ENCODE data around the gene AWAT2.

The AWAT2 gene, protein sequence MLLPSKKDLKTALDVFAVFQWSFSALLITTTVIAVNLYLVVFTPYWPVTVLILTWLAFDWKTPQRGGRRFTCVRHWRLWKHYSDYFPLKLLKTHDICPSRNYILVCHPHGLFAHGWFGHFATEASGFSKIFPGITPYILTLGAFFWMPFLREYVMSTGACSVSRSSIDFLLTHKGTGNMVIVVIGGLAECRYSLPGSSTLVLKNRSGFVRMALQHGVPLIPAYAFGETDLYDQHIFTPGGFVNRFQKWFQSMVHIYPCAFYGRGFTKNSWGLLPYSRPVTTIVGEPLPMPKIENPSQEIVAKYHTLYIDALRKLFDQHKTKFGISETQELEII

GRCh38 chrX:70049925-70050324 is at the start of gene AWAT2:
TSS of gene AWAT2 (minus strand) at chrX:70049938. CDS start at chrX:70049932, 6 bp downstream.
- no peak for DNase-seq

- DNase-seq = peak; percentile 1
Measured at GRCh38 chrX:70096052-70096451, 46.3 kb upstream of the AWAT2 start.

DNA sequence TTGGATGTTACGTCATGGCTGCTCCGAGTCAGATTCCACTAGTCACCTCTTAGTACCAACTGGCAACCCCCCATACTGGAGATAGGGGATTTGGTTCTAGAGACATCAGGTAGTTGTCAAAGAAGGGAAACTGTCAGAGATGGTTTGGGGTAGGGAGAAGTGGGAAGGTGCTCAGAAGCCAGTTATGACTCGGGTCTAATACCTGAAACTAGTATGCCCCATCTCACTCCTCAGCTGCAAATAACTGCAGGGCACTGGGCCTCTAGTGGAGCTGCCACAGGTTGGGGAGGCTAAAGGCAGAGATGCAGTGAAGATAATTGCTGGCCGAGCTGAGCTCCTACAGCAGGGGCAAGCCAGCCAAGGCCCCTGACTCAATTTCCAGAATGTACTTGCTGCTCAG is 42.5 kb upstream of the AWAT2 start:
- DNase-seq = no peak

DNA sequence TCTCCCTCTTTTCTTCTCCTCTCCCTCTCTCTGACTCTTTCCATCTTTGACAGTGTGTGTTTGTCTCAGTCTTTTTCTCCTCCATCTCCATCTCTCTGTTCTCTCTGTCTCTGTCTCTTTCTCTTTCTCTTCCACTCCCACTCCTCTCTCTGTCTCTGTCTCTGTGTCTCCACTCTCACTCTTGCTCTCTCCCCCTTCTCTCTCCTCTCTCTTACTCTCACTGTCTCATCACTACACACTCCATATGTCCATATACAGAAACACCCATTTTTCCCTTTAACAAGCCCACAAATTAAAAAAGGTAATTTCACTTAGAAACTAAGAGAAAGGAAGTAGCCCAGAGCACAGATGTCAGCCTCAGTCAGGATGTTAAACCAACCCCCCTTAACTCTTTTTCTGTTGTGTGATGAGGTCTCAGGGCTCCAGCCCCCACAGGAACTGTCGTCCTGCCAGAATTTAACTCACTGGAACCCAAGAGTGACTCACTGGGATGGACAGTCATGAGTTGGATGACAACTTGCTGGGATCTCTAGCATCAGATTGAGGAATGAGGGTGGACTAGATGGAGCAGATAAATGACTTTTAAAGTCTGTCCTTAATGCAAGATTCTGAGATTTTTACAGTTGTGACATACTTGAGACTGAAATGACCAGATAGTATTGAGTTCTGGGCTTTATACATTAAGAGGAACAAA is 40.0 kb upstream of the AWAT2 start:
- DNase-seq = no peak

GRCh38 chrX:70088751-70089150 is 39.0 kb upstream of the AWAT2 start:
- no peak for DNase-seq

- DNase-seq = peak; percentile 35
Measured at GRCh38 chrX:70087857-70088630, 38.3 kb upstream of the AWAT2 start.

- no peak for DNase-seq
Measured at GRCh38 chrX:70084592-70085240, 35.0 kb upstream of the AWAT2 start.

DNA sequence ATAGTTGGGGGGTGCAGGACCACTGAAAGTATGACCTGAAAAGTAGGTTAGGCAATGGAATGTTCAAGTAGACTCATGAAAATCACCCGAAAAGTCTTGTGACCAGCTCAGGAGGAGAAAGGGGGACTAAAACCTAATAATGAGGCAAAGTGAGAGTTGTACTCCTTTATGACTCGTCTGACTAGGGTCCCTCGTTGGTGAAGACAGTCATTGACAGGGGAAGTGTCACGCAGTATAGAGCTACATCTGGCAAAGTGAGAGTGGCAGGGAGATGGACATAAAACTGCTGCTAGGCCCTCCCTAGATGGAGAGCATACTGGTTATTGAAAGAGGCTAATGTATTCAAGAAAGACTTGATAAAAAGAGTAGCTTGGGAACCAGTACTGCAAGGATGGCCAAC is 33.0 kb upstream of the AWAT2 start:
- DNase-seq = no peak

- DNase-seq = no peak
Measured at GRCh38 chrX:70079870-70080269, 30.1 kb upstream of the AWAT2 start.

- DNase-seq = no peak
Measured at GRCh38 chrX:70079297-70079696, 29.6 kb upstream of the AWAT2 start.

DNA sequence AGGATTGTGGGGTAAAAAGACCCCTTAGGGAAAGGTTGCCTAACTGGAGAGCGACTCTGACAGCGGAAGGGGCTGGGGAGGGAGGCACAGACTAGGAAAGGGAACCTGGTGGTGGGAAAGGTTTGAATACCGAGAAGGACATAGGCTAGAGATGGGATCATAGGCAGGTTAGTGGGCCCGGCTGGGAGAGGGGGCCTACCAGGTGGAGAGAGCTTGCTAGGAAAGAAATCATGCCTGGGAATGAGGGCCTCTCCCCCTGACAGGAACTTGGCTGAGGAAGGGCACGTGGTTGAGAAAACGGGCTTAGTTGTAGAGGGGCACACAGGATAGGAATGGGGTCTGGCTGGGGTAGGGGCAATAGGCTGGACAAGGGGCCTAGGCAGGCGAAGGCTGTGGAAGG is 16.9 kb upstream of the AWAT2 start:
- DNase-seq = no peak

DNA sequence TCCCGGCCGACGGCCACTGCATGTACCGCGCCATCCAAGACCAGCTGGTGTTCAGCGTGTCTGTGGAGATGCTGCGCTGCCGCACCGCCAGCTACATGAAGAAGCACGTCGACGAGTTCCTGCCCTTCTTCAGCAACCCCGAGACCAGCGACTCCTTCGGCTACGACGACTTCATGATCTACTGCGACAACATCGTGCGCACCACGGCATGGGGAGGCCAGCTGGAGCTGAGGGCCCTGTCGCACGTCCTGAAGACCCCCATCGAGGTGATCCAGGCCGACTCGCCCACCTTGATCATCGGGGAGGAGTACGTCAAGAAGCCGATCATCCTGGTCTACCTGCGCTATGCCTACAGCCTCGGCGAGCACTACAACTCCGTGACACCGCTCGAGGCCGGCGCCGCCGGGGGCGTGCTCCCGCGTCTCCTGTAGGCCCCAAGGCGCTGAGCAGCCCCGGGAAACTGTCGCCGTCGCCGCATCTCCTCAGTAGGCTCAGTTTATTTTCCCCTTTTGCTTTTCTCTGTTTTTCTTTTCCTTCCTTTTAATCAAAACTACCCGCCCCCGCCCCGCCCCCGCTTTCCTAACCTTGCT is 13.3 kb upstream of the AWAT2 start:
- DNase-seq = no peak

GRCh38 chrX:70062076-70062475 is 12.3 kb upstream of the AWAT2 start, which contains the start of gene OTUD6A:
TSS of gene OTUD6A (plus strand) at chrX:70062457. CDS start at chrX:70062525, 68 bp downstream.
- DNase-seq = no peak

DNA sequence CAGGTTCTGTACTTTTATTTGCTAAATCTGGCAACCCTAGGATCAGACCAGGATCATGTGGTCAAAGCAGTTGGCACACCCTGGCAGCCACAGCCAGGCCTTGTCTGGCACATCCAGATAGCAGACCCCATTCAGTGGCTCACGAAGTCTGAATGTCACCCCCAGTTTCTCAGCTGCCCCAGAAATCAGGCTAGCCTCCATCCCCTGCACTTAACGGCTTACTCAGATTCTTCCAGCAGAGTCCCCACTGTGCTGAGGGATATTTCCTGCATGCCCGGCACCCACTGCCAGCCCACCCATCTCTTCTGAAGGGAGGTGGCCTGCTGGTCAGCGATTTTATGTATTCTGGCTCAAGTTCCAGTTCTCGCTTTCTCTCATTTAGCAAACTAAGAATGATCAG is 4.7 kb upstream of the AWAT2 start:
- no peak for DNase-seq

- no peak for DNase-seq
Measured at GRCh38 chrX:70052895-70053615, 3.3 kb upstream of the AWAT2 start.

- no peak for DNase-seq
Measured at GRCh38 chrX:70049406-70049805, 332 bp downstream of the AWAT2 start.

DNA sequence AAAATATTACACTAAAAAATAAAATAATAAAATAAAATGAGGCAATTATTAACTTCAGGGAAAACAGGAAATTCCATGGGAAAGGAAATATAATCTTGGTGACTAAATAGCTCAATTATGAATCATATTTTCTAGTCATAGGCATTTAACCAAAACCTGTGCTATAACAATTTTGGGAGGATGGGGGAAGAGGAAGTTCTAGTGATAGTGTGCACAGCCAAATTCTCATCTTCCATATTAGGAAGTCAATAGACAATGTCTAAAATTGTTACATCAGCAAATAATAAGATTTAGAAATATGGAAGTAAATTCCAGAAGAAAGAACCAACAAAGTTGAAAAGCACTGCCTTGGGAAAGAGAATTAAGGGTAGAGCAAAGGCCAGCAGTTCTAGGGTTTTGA is 2.8 kb downstream of the AWAT2 start:
- no peak for DNase-seq

GRCh38 chrX:70044541-70045245 is 5.0 kb downstream of the AWAT2 start:
- no peak for DNase-seq

DNA sequence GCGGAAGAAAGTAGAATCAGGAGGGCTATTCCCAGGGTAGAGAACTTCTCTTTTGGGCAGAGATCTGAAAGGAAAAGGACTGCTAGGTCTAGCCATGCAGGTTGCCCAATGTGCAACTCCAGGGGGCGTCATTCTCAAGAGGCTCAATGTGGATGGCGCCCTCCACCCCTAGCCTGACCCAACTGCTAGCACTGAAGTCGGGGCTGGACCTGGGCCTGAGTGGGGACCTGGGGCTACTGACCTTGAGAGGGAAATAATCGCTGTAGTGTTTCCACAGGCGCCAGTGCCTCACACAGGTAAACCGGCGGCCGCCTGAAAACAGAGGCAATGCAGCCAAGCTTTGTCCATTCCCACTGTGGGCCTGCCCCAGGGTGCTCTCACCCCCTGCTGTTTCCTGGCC is 6.1 kb downstream of the AWAT2 start:
- no peak for DNase-seq

GRCh38 chrX:70042399-70043371 is 7.1 kb downstream of the AWAT2 start:
- no peak for DNase-seq
